Tibial nerve (tissue), 4 donors: ENCODE data around the gene PASD1. TPM values are rescaled to one million over a fixed set of nuclear protein-coding genes. Genes with fewer than 3 reads are reported as not detected.

Experiments used
- DNase-seq, 2 donors: peaks; one replicate each; pipeline ENCODE4 v3.0.0-alpha.2; 2019; ENCODE audit warnings: low spot score in 2 of 2
- H3K27ac ChIP-seq, 4 donors: fragments of 200-600 bp; sonication (generic) in 3 of 4; one replicate each; pipeline ENCODE4 v1.5.1; 2017 to 2019; ENCODE audit warnings: mild to moderate bottlenecking in 1 of 4
- H3K27me3 ChIP-seq, 2 donors: fragments of 200-600 bp; sonication (generic) in 1 of 2; one replicate each; pipeline versions ENCODE4 v1.5.1 to v1.6.0; 2017 to 2019
- H3K36me3 ChIP-seq, 3 donors: fragments of 200-600 bp; sonication (generic); one replicate each; pipeline ENCODE4 v1.5.1; 2018 to 2019
- H3K4me1 ChIP-seq, 4 donors: fragments of 200-600 bp; sonication (generic) in 3 of 4; one replicate each; pipeline ENCODE4 v1.5.1; 2017 to 2019
- H3K4me3 ChIP-seq, 4 donors: fragments of 200-600 bp; sonication (generic) in 3 of 4; one replicate each; pipeline ENCODE4 v1.5.1; 2017 to 2019; ENCODE audit warnings: mild to moderate bottlenecking in 1 of 4, moderate library complexity in 1 of 4
- H3K9me3 ChIP-seq, 4 donors: fragments of 200-600 bp; sonication (generic) in 3 of 4; one replicate each; pipeline ENCODE4 v1.5.1; 2017 to 2019
- CTCF ChIP-seq, 5 experiments: fragments of 200-600 bp in 3 of 5; fragments of 450-650 bp in 2 of 5; sonication (generic) in 3 of 5; IDR thresholded peaks; one replicate each; pipeline ENCODE4 v1.5.1; 2016 to 2019; ENCODE audit warnings: antibody characterized with exemption in 5 of 5, mild to moderate bottlenecking in 3 of 5, moderate library complexity in 2 of 5
- EP300 ChIP-seq, 2 donors: sonication (generic); formaldehyde crosslinking; IDR thresholded peaks; one replicate each; pipeline ENCODE4 v1.6.1; 2017; ENCODE audit warnings: antibody characterized with exemption in 2 of 2, mild to moderate bottlenecking in 1 of 2
- POLR2A ChIP-seq, 2 donors: fragments of 450-650 bp; IDR thresholded peaks; one replicate each; pipeline ENCODE4 v1.6.1; 2017; ENCODE audit warnings: antibody characterized with exemption in 2 of 2, mild to moderate bottlenecking in 2 of 2, moderate library complexity in 2 of 2
- WGBS, 2 donors: methylation state at CpG; one replicate each; pipeline ENCODE4 v1.1.5; 2018; 5-methylcytosine and 5-hydroxymethylcytosine counted together
- total RNA-seq, 4 donors: library from RNA; depleted of rRNA; stranded (reverse); fragments of >200 nt; gene quantifications; one replicate each; pipeline ENCODE4 v1.1.0, GENCODE V29; 2016

Gene PASD1
- total RNA-seq, 4 donors from 2014 or later, result not detected

- H3K4me3 ChIP-seq, result no peak overlapping the region
Measured at GRCh38 chrX:151708821-151709220, 145.3 kb downstream of the PASD1 start.

GRCh38 chrX:151710457-151710856, 147.0 kb downstream of the PASD1 start:
- 53 to 75% methylated on average over 2 of the region's 2 CpGs for WGBS, 2 donors
- no peak overlapping the region for H3K27ac ChIP-seq
- H3K36me3 ChIP-seq, result no peaks in the 10 kb centered on the region
- no peak for DNase-seq
- H3K27me3 ChIP-seq, result no peaks in the 10 kb centered on the region
- H3K4me3 ChIP-seq, result no peak overlapping the region
- no peak for TF ChIP-seq CTCF (IDR thresholded peaks at IDR 0.05)
- TF ChIP-seq POLR2A (IDR thresholded peaks at IDR 0.05), result no peak
- no peak for TF ChIP-seq EP300 (IDR thresholded peaks at IDR 0.05)
- no peaks in the 10 kb centered on the region for H3K9me3 ChIP-seq
- no peaks in the 10 kb centered on the region for H3K4me1 ChIP-seq

More at GRCh38 chrX:151708821-151709220, 145.3 kb downstream of the PASD1 start:
- no peaks in the 10 kb centered on the region for H3K27me3 ChIP-seq
- H3K27ac ChIP-seq, result no peak overlapping the region
- no peak for TF ChIP-seq CTCF (IDR thresholded peaks at IDR 0.05)
- TF ChIP-seq POLR2A (IDR thresholded peaks at IDR 0.05), result no peak
- no peak for TF ChIP-seq EP300 (IDR thresholded peaks at IDR 0.05)
- WGBS, 2 donors, result 81 to 97% methylated on average over 7 of the region's 7 CpGs
- no peak for DNase-seq
- H3K4me1 ChIP-seq, result peaks cover 0 to 4% (median 0%) of the 10 kb centered on the region in 4 donors
- H3K9me3 ChIP-seq, result no peaks in the 10 kb centered on the region
- H3K36me3 ChIP-seq, result no peaks in the 10 kb centered on the region

GRCh38 chrX:151711154-151711553, 147.7 kb downstream of the PASD1 start:
- no peak for DNase-seq
- no peak overlapping the region for H3K27ac ChIP-seq
- WGBS, 2 donors, result 60 to 64% methylated on average over 4 to 5 of the region's 5 CpGs
- no peaks in the 10 kb centered on the region for H3K9me3 ChIP-seq
- H3K4me3 ChIP-seq, result no peak overlapping the region
- TF ChIP-seq EP300 (IDR thresholded peaks at IDR 0.05), result no peak
- no peak for TF ChIP-seq POLR2A (IDR thresholded peaks at IDR 0.05)
- TF ChIP-seq CTCF (IDR thresholded peaks at IDR 0.05), result no peak
- H3K27me3 ChIP-seq, result no peaks in the 10 kb centered on the region
- H3K36me3 ChIP-seq, result no peaks in the 10 kb centered on the region
- no peaks in the 10 kb centered on the region for H3K4me1 ChIP-seq

GRCh38 chrX:151711787-151712186, 148.3 kb downstream of the PASD1 start:
- Histone ChIP-seq H3K4me3 (no peak overlapping the region), H3K4me1 (no peaks in the 10 kb centered on the region), H3K36me3 (no peaks in the 10 kb centered on the region), H3K27ac (no peak overlapping the region), H3K27me3 (no peaks in the 10 kb centered on the region), H3K9me3 (no peaks in the 10 kb centered on the region)
- WGBS, 2 donors, result 25 to 37% methylated on average over 2 of the region's 2 CpGs
- TF ChIP-seq POLR2A (IDR thresholded peaks at IDR 0.05) (no peak), CTCF (IDR thresholded peaks at IDR 0.05) (no peak), EP300 (IDR thresholded peaks at IDR 0.05) (no peak)
- DNase-seq, result no peak

- Histone ChIP-seq H3K27ac (no peak overlapping the region), H3K36me3 (no peaks in the 10 kb centered on the region), H3K9me3 (no peaks in the 10 kb centered on the region), H3K4me1 (no peaks in the 10 kb centered on the region), H3K27me3 (no peaks in the 10 kb centered on the region), H3K4me3 (no peak overlapping the region)
- no peak for DNase-seq
- 65 to 78% methylated on average over 1 to 3 of the region's 3 CpGs for WGBS, 2 donors
- no peak for TF ChIP-seq EP300 (IDR thresholded peaks at IDR 0.05)
Measured at GRCh38 chrX:151712253-151712652, 148.8 kb downstream of the PASD1 start.

GRCh38 chrX:151713849-151714248, 150.4 kb downstream of the PASD1 start:
- Histone ChIP-seq H3K4me1 (no peaks in the 10 kb centered on the region), H3K9me3 (no peaks in the 10 kb centered on the region), H3K27ac (no peak overlapping the region), H3K27me3 (no peaks in the 10 kb centered on the region), H3K36me3 (no peaks in the 10 kb centered on the region), H3K4me3 (no peak overlapping the region)
- WGBS, 2 donors, result 60 to 81% methylated on average over 1 to 3 of the region's 3 CpGs
- peak in 3 of 5 experiments; percentile 16 to 33 (median 18) for TF ChIP-seq CTCF (IDR thresholded peaks at IDR 0.05)
- no peak for TF ChIP-seq POLR2A (IDR thresholded peaks at IDR 0.05)
- no peak for TF ChIP-seq EP300 (IDR thresholded peaks at IDR 0.05)
- no peak for DNase-seq
